H1 (cell line): ENCODE results near the gene TGFBI. TPM values are rescaled to one million over a fixed set of nuclear protein-coding genes. Genes with fewer than 3 reads are reported as not detected.

Experiments
- CTCF ChIA-PET: fragments of 300-600 bp; sonication (Branson Sonifier 250); formaldehyde crosslinking; loops from one replicate; lab custom pipeline; 2021; ENCODE audit not compliant: partially characterized antibody; lab: Charles Lee
- POLR2A ChIA-PET: fragments of 300-600 bp; sonication (Branson Sonifier 250); formaldehyde crosslinking; loops from one replicate; lab custom pipeline; 2021; ENCODE audit warnings: inconsistent platforms; ENCODE audit not compliant: partially characterized antibody; lab: Charles Lee
- DNase-seq, 2 experiments: peaks; one replicate each; pipeline versions ENCODE4 v3.0.0 to v3.0.0-alpha.2; 2010 to 2022; ENCODE audit warnings: low spot score in 2 of 2, low read depth in 1 of 2, mixed read lengths in 1 of 2
- FAIRE-seq: peaks from 2 replicates; lab custom pipeline; 2011; peaks lifted over from hg19 to GRCh38; lab: Jason Lieb, UNC
- H2AFZ ChIP-seq: 2 replicates; pipeline ENCODE4 v1.8.1; 2012; ENCODE audit warnings: low read length, inconsistent platforms
- H2AK5ac ChIP-seq: 2 replicates; pipeline ENCODE4 v1.6.1; 2013; ENCODE audit warnings: low read depth, low read length
- H2BK120ac ChIP-seq: replicated peaks from 2 replicates; pipeline ENCODE3; 2013; ENCODE audit warnings: low read depth, low read length, inconsistent platforms
- H2BK12ac ChIP-seq: 2 replicates; pipeline ENCODE4 v1.6.1; 2013; ENCODE audit warnings: low read depth, low read length
- H2BK15ac ChIP-seq: 2 replicates; pipeline ENCODE4 v1.6.1; 2013; ENCODE audit warnings: low read length
- H2BK20ac ChIP-seq: 2 replicates; pipeline ENCODE4 v1.6.1; 2013; ENCODE audit warnings: low read length
- H2BK5ac ChIP-seq: 2 replicates; pipeline ENCODE4 v1.6.1; 2013; ENCODE audit warnings: low read depth, low read length
- H3K14ac ChIP-seq: 2 replicates; pipeline ENCODE4 v1.6.1; 2013; ENCODE audit warnings: inconsistent platforms; ENCODE audit not compliant: insufficient read length
- H3K18ac ChIP-seq: 2 replicates; pipeline ENCODE4 v1.6.1; 2013; ENCODE audit warnings: low read length; ENCODE audit errors: extremely low read depth
- H3K23ac ChIP-seq: 2 replicates; pipeline ENCODE4 v1.6.1; 2013; ENCODE audit warnings: inconsistent platforms; ENCODE audit not compliant: insufficient read length
- H3K23me2 ChIP-seq: 2 replicates; pipeline ENCODE4 v1.6.1; 2013; ENCODE audit warnings: low read depth, low read length
- H3K27ac ChIP-seq: 2 replicates; pipeline ENCODE4 v1.6.1; 2011; ENCODE audit warnings: low read depth, low read length, inconsistent platforms
- H3K27me3 ChIP-seq, 4 experiments: replicated peaks in 1 of 4; 1 replicate in 1 of 4; 2 replicates in 3 of 4; pipeline versions ENCODE4 v1.6.1 to v1.8.1; 2011 to 2013; ENCODE audit warnings: low read length in 3 of 4, mild to moderate bottlenecking in 3 of 4, inconsistent platforms in 2 of 4, mixed read lengths in 2 of 4, moderate library complexity in 1 of 4; ENCODE audit not compliant: control insufficient read depth in 3 of 4, insufficient read depth in 3 of 4; ENCODE audit errors: extremely low read depth in 1 of 4
- H3K36me3 ChIP-seq, 4 experiments: 2 replicates each; pipeline versions ENCODE4 v1.6.1 to v1.8.1; 2011 to 2013; ENCODE audit warnings: mild to moderate bottlenecking in 4 of 4, low read length in 3 of 4, moderate library complexity in 2 of 4, control low read depth in 1 of 4, inconsistent platforms in 1 of 4; ENCODE audit not compliant: insufficient read depth in 4 of 4, control insufficient read depth in 2 of 4
- H3K4ac ChIP-seq: replicated peaks from 2 replicates; pipeline ENCODE3; 2013; ENCODE audit warnings: low read length, low read depth, mixed read lengths, inconsistent platforms; ENCODE audit not compliant: insufficient read length
- H3K4me1 ChIP-seq, 4 experiments: replicated peaks in 1 of 4; 1 replicate in 1 of 4; 2 replicates in 3 of 4; pipeline versions ENCODE4 v1.6.1 to v1.8.1; 2011 to 2013; ENCODE audit warnings: low read length in 3 of 4, inconsistent platforms in 2 of 4, mixed read lengths in 1 of 4; ENCODE audit not compliant: insufficient read depth in 4 of 4, control insufficient read depth in 3 of 4
- H3K4me2 ChIP-seq, 2 experiments: 2 replicates each; pipeline versions ENCODE4 v1.6.1 to v1.8.1; 2011 to 2013; ENCODE audit warnings: low read depth in 2 of 2, low read length in 2 of 2, control low read depth in 1 of 2, inconsistent platforms in 1 of 2, mild to moderate bottlenecking in 1 of 2; ENCODE audit not compliant: insufficient read depth in 1 of 2
- H3K4me3 ChIP-seq, 4 experiments: fragments of 200-600, 300-600 bp in 1 of 4; sonication (generic), shearing (Covaris generic), sonication (Bioruptor Twin) in 1 of 4; 2 replicates each; pipeline versions ENCODE4 v1.5.1 to v1.8.1; 2011 to 2016; ENCODE audit warnings: low read length in 4 of 4, low read depth in 3 of 4, control low read depth in 2 of 4, inconsistent platforms in 2 of 4, mild to moderate bottlenecking in 2 of 4, mixed read lengths in 1 of 4, moderate library complexity in 1 of 4; ENCODE audit not compliant: insufficient read depth in 2 of 4; ENCODE audit errors: extremely low read depth in 1 of 4
- H3K56ac ChIP-seq: replicated peaks from 2 replicates; pipeline ENCODE3; 2013; ENCODE audit warnings: low read depth, mild to moderate bottlenecking, mixed read lengths, low read length, inconsistent platforms; ENCODE audit not compliant: insufficient read length
- H3K79me1 ChIP-seq: 2 replicates; pipeline ENCODE4 v1.6.1; 2013; ENCODE audit warnings: low read depth, low read length, control low read depth
- H3K79me2 ChIP-seq, 2 experiments: 2 replicates each; pipeline versions ENCODE4 v1.6.1 to v1.8.1; 2012 to 2013; ENCODE audit warnings: low read length in 2 of 2, mild to moderate bottlenecking in 2 of 2, inconsistent platforms in 1 of 2; ENCODE audit not compliant: insufficient read depth in 2 of 2, control insufficient read depth in 1 of 2
- H3K9ac ChIP-seq, 4 experiments: replicated peaks in 1 of 4; 1 replicate in 1 of 4; 2 replicates in 3 of 4; pipeline versions ENCODE4 v1.6.1 to v1.8.1; 2011 to 2013; ENCODE audit warnings: low read depth in 3 of 4, low read length in 3 of 4, control low read depth in 2 of 4, mild to moderate bottlenecking in 2 of 4, moderate library complexity in 2 of 4, inconsistent platforms in 1 of 4; ENCODE audit errors: extremely low read depth in 1 of 4
- H3K9me3 ChIP-seq, 2 experiments: 2 replicates each; pipeline versions ENCODE4 v1.6.1 to v1.8.1; 2012 to 2013; ENCODE audit warnings: mild to moderate bottlenecking in 2 of 2, moderate library complexity in 2 of 2, control low read depth in 1 of 2, inconsistent platforms in 1 of 2, low read depth in 1 of 2, low read length in 1 of 2, mixed read lengths in 1 of 2; ENCODE audit not compliant: insufficient read depth in 2 of 2
- H4K20me1 ChIP-seq, 2 experiments: replicated peaks in 1 of 2; 2 replicates each; pipeline versions ENCODE3 to v1.8.1; 2011 to 2013; ENCODE audit warnings: inconsistent platforms in 2 of 2, low read length in 2 of 2, mild to moderate bottlenecking in 1 of 2; ENCODE audit not compliant: insufficient read depth in 2 of 2, control insufficient read depth in 1 of 2
- H4K5ac ChIP-seq: 2 replicates; pipeline ENCODE4 v1.6.1; 2013; ENCODE audit warnings: low read length, low read depth, mixed read lengths, inconsistent platforms; ENCODE audit not compliant: insufficient read length
- H4K8ac ChIP-seq: 2 replicates; pipeline ENCODE4 v1.8.0; 2013; ENCODE audit warnings: mild to moderate bottlenecking, moderate library complexity, low read length, inconsistent platforms; ENCODE audit not compliant: insufficient read depth; ENCODE audit errors: extremely low read depth
- H4K91ac ChIP-seq: replicated peaks from 2 replicates; pipeline ENCODE3; 2013; ENCODE audit warnings: low read length, mixed read lengths, inconsistent platforms; ENCODE audit not compliant: insufficient read length
- ASH2L ChIP-seq: fragments of 200-600, 300-600 bp; sonication (generic); IDR thresholded peaks from one replicate; pipeline ENCODE4 v1.7.1; 2017; ENCODE audit warnings: low read length
- ATF3 ChIP-seq: IDR thresholded peaks from 2 replicates; pipeline ENCODE4 v1.6.1; 2011; ENCODE audit warnings: low read depth, mild to moderate bottlenecking, low read length; ENCODE audit not compliant: insufficient read depth
- HDAC6 ChIP-seq: IDR thresholded peaks from one replicate; pipeline ENCODE4 v1.7.1; 2012; ENCODE audit warnings: low read depth, mild to moderate bottlenecking, inconsistent platforms, low read length, moderate library complexity
- JUN ChIP-seq: IDR thresholded peaks from 2 replicates; pipeline ENCODE4 v1.6.1; 2011; ENCODE audit warnings: low read depth, mild to moderate bottlenecking, improper control_type of control experiment, low read length
- KDM5A ChIP-seq: fragments of 200-600 bp; IDR thresholded peaks from 2 replicates; pipeline ENCODE4 v1.7.1; 2012; ENCODE audit warnings: mild to moderate bottlenecking, low read length, inconsistent platforms, mixed read lengths
- MAFK ChIP-seq: IDR thresholded peaks from 2 replicates; pipeline ENCODE4 v1.6.1; 2012; ENCODE audit warnings: low read depth, mild to moderate bottlenecking, improper control_type of control experiment, low read length
- POLR2AphosphoS5 ChIP-seq: IDR thresholded peaks from 2 replicates; pipeline ENCODE4 v1.6.1; 2011; ENCODE audit warnings: low read depth, low read length
- RAD21 ChIP-seq, 2 experiments: IDR thresholded peaks in 1 of 2; conservative IDR thresholded peaks in 1 of 2; 2 replicates each; pipeline ENCODE4 v1.6.1; 2011; ENCODE audit warnings: low read depth in 2 of 2, low read length in 2 of 2, improper control_type of control experiment in 1 of 2, inconsistent platforms in 1 of 2, mild to moderate bottlenecking in 1 of 2, moderate library complexity in 1 of 2
- SIRT6 ChIP-seq: IDR thresholded peaks from one replicate; pipeline ENCODE4 v1.7.1; 2012; ENCODE audit warnings: low read length, inconsistent platforms
- SP4 ChIP-seq: IDR thresholded peaks from 2 replicates; pipeline ENCODE4 v1.6.1; 2012; ENCODE audit warnings: low read length, inconsistent platforms
- TBP ChIP-seq: IDR thresholded peaks from 2 replicates; pipeline ENCODE4 v1.6.1; 2011; ENCODE audit warnings: low read depth, low read length, improper control_type of control experiment
- WGBS, 2 experiments: shearing (Covaris generic) in 1 of 2; methylation state at CpG; one replicate each; pipeline versions ENCODE4 v1.1.6 to v1.1.7; 2013 to 2015; ENCODE audit warnings: low lambda C conversion rate in 2 of 2, mixed read lengths in 2 of 2, inconsistent platforms in 1 of 2, low coverage in 1 of 2, missing lambda C conversion rate in 1 of 2; ENCODE audit not compliant: insufficient replicate concordance in 2 of 2, insufficient coverage in 1 of 2, insufficient read length in 1 of 2; ENCODE audit errors: extremely low coverage in 1 of 2, missing lambda C conversion rate in 1 of 2; 5-methylcytosine and 5-hydroxymethylcytosine counted together
- polyA plus RNA-seq, 7 experiments: library from polyadenylated mRNA; depleted of rRNA in 3 of 7; stranded (reverse) in 5 of 7; unstranded in 2 of 7; fragments of >200 nt in 5 of 7; fragments of 200-250 nt in 2 of 7; gene quantifications; 1 replicate in 5 of 7; 2 replicates in 1 of 7; 4 replicates in 1 of 7; pipeline versions ENCODE4 v1.2.1 to v1.2.3, GENCODE V29; 2011 to 2013; ENCODE audit warnings: missing spikeins in 2 of 7, mixed read lengths in 2 of 7
- total RNA-seq: library from RNA; stranded (reverse); fragmentation: NEBNext Ultra II Directional; extraction: Animal tissue kit (Norgen Biotek cat#: 25700); gene quantifications from 2 replicates; pipeline ENCODE4 v1.2.1, GENCODE V29; 2021
- TF ChIP-seq, protein P1 (sequence below): IDR thresholded peaks from 2 replicates; pipeline ENCODE4 v1.6.1; 2011; ENCODE audit warnings: low read length, improper control_type of control experiment
- TF ChIP-seq, protein P2 (sequence below): IDR thresholded peaks from 2 replicates; pipeline ENCODE4 v1.6.1; 2012; ENCODE audit warnings: inconsistent platforms

TGFBI gene
- total and polyA plus RNA-seq, 2 of the 8 experiments (the other 6 are each of a cell fraction or from before 2014, with no cell fraction given): 6.0 to 8.5 TPM

GRCh38 chr5:135980620-135981019 is 48.2 kb upstream of the TGFBI start:
- Histone ChIP-seq H3K4me2 (no peak overlapping the region), H2BK120ac (no peak overlapping the region), H3K23ac (no peak overlapping the region), H3K9me3 (no peaks in the 10 kb centered on the region), H3K9ac (no peak overlapping the region), H3K18ac (no peak overlapping the region), H3K56ac (no peak overlapping the region), H2AK5ac (no peak overlapping the region), H2BK12ac (no peak overlapping the region), H3K4ac (no peak overlapping the region), H3K79me1 (no peaks in the 10 kb centered on the region), H3K14ac (no peak overlapping the region), H2AFZ (no peak overlapping the region), H4K91ac (no peak overlapping the region), H3K79me2 (no peaks in the 10 kb centered on the region), H3K23me2 (no peaks in the 10 kb centered on the region), H3K27ac (no peak overlapping the region), H2BK5ac (no peak overlapping the region), H4K8ac (no peak overlapping the region), H2BK15ac (no peak overlapping the region), H3K36me3 (no peaks in the 10 kb centered on the region), H4K5ac (no peak overlapping the region), H3K27me3 (peaks cover 0 to 3% (median 0%) of the 10 kb centered on the region in 4 experiments; a peak in 2 of 7 replicates), H4K20me1 (no peaks in the 10 kb centered on the region), H3K4me3 (no peak overlapping the region), H3K4me1 (peaks cover 0 to 4% (median 0%) of the 10 kb centered on the region in 4 experiments; a peak in 2 of 7 replicates), H2BK20ac (no peak overlapping the region)
- 88% methylated on average over 1 of the region's 1 CpG; no CpG with 5 or more reads in 1 of the 2 experiments for WGBS, 2 experiments
- ChIA-PET POLR2A (no interaction called here), CTCF (interaction anchor here (1.4 to 1.7 kb wide), 3 partner anchors 35 to 83 kb away, joined by 3 to 8 read pairs (median 3); no protein-coding TSS in a partner anchor)
- no peak for DNase-seq
- no peak for FAIRE-seq
- TF ChIP-seq, protein P1, sequence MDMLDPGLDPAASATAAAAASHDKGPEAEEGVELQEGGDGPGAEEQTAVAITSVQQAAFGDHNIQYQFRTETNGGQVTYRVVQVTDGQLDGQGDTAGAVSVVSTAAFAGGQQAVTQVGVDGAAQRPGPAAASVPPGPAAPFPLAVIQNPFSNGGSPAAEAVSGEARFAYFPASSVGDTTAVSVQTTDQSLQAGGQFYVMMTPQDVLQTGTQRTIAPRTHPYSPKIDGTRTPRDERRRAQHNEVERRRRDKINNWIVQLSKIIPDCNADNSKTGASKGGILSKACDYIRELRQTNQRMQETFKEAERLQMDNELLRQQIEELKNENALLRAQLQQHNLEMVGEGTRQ: no peak
- TF ChIP-seq ASH2L (no peak), HDAC6 (no peak), KDM5A (no peak), POLR2AphosphoS5 (no peak), TBP (no peak), MAFK (no peak), ATF3 (no peak), SP4 (no peak), RAD21 (IDR thresholded peaks at IDR 0.05 in 1 of 2, conservative IDR thresholded peaks at IDR 0.05 in 1 of 2; ENCODE audit: low read depth in 2 of 2, low read length in 2 of 2) (no peak), SIRT6 (no peak), JUN (no peak)
- TF ChIP-seq, protein P2, sequence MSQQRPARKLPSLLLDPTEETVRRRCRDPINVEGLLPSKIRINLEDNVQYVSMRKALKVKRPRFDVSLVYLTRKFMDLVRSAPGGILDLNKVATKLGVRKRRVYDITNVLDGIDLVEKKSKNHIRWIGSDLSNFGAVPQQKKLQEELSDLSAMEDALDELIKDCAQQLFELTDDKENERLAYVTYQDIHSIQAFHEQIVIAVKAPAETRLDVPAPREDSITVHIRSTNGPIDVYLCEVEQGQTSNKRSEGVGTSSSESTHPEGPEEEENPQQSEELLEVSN: no peak
